ENCODE results near the gene FAXC.

Gene FAXC

GRCh38 chr6:99349171-99350141 lies at the start of gene FAXC:
FAXC (minus strand) TSS chr6:99349674; CDS start chr6:99349372, 302 bp downstream.
- peak; percentile 27 for DNase-seq

GRCh38 chr6:99397287-99397686 lies 47.8 kb upstream of the FAXC start:
- DNase-seq, result no peak

DNA sequence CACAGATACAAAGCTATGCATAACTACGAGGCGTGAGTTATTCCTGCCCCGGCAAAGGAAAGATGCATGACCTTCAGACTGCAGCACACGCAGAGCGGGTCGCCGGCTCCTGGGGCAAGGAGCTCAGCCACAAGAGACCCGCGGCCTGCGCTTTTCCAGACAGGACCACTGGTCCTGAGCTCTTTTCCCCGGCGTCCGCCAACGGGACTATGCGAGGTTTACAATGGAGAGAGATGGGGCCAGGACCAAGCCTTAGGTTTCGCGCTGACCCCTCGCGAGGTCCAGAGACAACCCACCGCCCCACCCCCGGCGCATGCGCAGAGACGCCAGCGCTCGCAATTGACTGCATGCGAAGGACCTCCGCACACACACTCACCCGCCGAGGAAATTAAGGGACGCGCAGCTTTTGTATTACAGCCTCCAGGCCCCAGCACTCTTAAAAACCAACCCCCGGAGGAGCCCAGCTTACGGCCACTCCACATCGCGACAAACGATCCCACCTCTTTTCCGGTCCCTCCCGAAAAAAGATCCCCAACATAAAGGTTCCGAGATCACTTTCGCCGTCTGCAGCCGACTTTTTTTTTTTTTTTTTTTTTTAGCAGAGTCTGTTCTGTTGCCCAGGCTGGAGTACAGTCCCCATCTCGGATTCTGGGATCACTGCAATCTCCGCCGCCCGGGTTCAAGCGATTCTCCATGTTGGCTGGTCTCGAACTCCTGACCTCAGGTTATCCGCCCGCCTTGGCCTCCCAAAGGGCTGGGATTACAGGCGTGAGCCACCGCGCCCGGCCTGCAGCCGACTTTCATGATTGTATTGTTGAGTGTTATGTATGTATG lies 44.4 kb upstream of the FAXC start, which contains the start of gene COQ3:
COQ3 (minus strand) TSS at position 498 of the 834 bp plus-strand sequence; CDS start at position 482, 16 bp downstream.
- DNase-seq, result peak; percentile 88

- no peak for DNase-seq
These were observed 43.9 kb upstream of the FAXC start for GRCh38 chr6:99393366-99393697.

- DNase-seq, result no peak
These were observed 41.4 kb upstream of the FAXC start for GRCh38 chr6:99390896-99391295.

- DNase-seq, result no peak
These were observed 35.0 kb upstream of the FAXC start for GRCh38 chr6:99384507-99384906.

GRCh38 chr6:99378636-99379035 lies 29.2 kb upstream of the FAXC start:
- no peak for DNase-seq

- no peak for DNase-seq
These were observed 20.1 kb upstream of the FAXC start for GRCh38 chr6:99369533-99369932.

DNA sequence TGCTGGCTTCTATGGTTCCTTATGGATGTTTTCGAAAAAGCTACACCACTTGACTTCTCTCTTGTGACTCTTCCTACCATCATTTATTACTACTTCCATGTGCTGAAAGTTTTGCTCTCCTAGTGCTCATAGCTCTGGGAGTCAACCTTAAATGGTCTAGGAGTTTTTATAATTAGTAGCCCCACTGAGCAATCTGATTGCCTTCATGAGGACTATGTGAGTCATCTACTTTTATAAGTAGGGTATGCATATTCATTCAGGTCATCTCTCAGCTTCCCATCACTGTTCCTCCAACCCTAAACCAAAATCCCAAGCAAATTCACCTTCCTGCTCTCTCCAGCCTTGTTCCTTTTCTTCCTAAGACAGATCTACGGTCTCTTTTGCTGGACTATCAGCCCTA lies 17.4 kb upstream of the FAXC start:
- DNase-seq, result no peak

GRCh38 chr6:99364026-99364425 lies 14.6 kb upstream of the FAXC start:
- no peak for DNase-seq

- peak; percentile 41 for DNase-seq
These were observed 13.3 kb upstream of the FAXC start for GRCh38 chr6:99362678-99363268.

DNA sequence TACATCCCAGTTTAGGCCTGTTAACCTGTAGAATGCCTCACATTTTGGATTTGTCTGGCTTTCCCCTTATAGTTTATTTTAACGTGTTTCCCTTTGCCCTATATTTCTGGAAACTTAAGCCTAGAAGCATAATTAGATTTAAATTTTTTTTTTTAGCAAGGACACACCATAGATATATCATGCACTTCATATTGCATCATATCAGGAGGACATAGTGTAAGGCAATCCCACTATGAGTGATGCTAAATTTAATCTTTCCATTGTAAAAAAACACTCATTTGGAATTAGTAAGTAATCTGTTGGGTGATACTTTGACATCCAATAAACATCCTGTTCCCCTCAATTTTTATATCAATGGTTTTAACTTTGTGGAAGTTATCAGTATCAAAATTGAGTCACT lies 10.3 kb upstream of the FAXC start:
- DNase-seq, result no peak

GRCh38 chr6:99356641-99357040 lies 7.2 kb upstream of the FAXC start:
- DNase-seq, result no peak

GRCh38 chr6:99354983-99355382 lies 5.5 kb upstream of the FAXC start:
- no peak for DNase-seq

DNA sequence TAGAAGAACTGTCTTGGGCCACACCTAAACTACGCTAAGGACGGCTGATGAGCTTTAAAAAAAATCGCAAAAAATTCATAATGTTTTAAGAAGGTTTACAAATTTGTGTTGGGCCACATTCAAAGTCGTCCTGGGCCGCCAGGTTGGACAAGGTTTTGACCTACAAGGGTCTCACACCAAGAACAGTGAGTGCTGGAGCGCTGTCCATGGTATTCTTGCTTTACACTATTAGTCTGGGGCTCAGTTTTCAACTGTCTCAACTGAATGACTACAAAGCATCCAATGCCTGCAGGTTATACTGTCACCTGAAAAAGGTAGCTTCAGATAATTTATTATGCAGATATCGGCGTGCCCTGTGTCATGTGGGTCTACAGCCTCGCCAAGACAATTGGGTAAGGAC lies 3.7 kb upstream of the FAXC start:
- DNase-seq, result peak; percentile 31

DNA sequence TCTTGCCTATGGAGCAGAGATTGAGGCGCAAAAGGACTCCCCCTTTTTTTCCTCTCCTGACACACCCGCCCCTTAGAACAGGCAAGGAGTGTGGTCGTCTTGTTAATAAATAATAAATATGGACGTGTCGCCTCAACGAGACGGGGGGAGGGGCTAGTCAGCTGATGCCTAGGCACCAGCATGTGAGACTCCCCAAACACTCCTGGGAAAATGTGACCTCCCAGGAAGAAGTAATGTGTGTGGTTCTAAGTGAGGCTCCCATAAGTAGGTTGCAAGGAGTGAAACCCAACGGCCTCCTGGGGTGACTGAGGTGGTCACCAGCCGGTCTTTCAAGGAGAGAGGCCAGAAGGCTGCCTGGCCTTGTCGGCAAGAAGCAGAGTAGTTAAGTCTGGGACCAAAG lies 1.1 kb upstream of the FAXC start:
- no peak for DNase-seq

DNA sequence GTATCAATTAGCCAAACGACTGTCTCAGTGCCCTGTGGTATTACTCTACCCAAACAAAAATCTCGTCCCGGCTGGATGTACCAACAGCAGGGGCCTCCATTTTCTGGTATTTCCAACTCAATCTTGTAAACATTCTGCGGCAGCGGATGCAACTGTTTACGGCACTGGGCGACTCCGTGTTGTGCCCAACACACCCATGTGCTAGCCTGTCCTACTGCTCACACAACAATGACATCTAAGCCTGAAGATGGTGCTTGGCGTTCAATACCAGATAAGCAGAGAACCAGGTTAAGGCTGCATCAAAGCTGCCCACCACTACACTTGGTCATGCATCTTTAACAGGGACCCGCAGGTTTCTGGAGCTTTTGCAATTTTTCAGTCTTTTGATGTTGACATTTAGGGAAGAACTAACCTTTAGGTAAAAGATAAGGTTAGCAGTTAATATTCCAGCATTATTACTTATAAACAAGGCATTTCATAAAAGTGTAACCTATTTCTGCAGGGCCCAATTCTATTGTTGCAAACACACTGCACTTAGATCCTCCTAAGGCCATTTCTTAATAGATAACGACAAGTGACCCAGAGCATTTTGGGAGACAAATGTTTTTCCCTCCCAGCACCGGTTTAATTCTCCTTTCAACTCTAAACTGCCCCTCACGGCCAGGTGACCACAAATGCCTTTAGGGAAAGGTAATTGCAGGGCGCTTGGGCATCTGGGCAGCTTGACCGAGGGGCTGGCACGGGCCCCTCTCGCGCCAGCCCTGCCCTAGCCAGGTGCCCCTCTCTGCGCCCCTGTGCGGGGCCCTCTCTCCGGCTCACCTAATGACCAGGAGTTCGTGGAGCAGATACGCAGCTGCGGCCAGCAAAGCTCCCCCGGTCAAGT lies 945 bp downstream of the FAXC start:
- DNase-seq, result no peak

- DNase-seq, result no peak
These were observed 1.7 kb downstream of the FAXC start for GRCh38 chr6:99347804-99348203.

DNA sequence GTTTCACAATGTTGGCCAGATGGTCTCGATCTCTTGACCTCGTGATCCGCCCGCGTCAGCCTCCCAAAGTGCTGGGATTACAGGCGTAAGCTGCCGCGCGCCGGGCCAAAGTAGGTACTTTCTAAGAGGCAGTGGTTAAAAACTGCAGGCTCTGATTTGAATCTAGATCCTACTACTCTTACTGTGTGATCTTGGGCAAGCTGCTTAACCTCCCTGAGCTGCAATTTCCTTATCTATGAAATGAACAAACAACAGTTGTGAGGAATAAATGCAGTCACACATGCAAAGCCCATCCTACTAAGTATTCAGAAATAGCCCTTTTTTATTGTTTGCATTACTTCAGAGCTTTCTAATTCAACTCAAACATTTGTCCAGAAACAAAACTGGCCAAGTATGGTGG lies 2.9 kb downstream of the FAXC start:
- no peak for DNase-seq

- no peak for DNase-seq
These were observed 4.3 kb downstream of the FAXC start for GRCh38 chr6:99345164-99345563.

DNA sequence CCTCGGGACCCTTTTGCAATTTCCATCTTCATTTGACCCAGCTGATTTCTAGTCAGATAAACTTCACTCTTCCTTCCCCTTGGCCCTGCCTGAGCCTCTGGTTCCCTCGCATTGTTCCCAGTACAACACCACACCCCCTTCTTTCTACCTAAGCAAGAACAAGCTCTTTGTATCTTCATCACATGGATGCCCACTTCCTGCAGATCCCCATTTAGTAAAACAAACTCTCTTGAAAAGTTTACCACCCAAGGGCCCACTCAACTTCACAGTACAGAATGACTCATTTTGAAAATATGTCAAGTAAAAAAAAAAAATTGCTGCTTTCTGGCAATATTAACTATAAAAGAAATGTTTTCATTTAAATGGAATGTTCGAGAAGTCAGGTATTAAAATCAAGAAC lies 5.2 kb downstream of the FAXC start:
- no peak for DNase-seq

GRCh38 chr6:99341862-99342455 lies 7.5 kb downstream of the FAXC start:
- DNase-seq, result no peak

Measured in OCI-M1 (cell line).